Measurements from ENCODE around the gene NAALAD2.
A peak's percentile ranks its signal among the peaks of the same experiment; 100 is the strongest.
"Not testable (repeated sequence)": the region's sequence is repeated elsewhere in the genome, so short reads cannot be mapped to it uniquely, and the experiment has no call there.

Gene NAALAD2

DNA sequence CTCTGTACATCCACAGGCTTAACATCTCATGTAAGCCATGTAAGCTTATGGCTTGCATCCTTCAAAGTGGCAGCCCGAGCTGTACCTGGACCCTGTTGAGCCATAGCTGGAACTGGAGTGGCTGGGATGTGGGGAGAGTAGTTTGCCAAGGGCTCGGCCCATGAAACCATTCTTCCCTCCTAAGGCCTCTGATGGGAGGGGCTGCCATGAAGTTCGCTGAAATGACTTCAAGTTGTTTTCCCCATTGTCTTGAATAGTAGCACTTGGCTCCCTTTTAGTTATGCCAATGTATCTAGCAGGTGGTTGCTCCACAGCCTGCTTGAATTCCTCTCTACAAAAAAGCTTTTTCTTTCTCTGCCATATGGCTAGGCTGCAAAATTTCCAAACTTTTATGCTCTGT is 93.6 kb downstream of the NAALAD2 start:
- Histone ChIP-seq H3K4me1 (ENCODE audit: insufficient read depth, poor library complexity, severe bottlenecking) (peaks cover 6% of the 10 kb centered on the region), H3K9me3 (ENCODE audit: severe bottlenecking) (no peaks in the 10 kb centered on the region), H3K36me3 (ENCODE audit: low read depth) (no peaks in the 10 kb centered on the region), H3K27ac (ENCODE audit: poor library complexity, severe bottlenecking) (no peak overlapping the region), H3K27me3 (ENCODE audit: insufficient read depth, poor library complexity, severe bottlenecking) (no peaks in the 10 kb centered on the region), H3K4me3 (ENCODE audit: severe bottlenecking) (no peak overlapping the region)
- TF ChIP-seq CTCF (IDR thresholded peaks at IDR 0.05; ENCODE audit: poor library complexity, severe bottlenecking), result no peak
- DNase-seq (ENCODE audit: low spot score), result no peak
- ATAC-seq (ENCODE audit: low read depth), result no peak

GRCh38 chr11:90229791-90230190 is 95.3 kb downstream of the NAALAD2 start:
- Histone ChIP-seq H3K9me3 (ENCODE audit: severe bottlenecking) (no peaks in the 10 kb centered on the region), H3K27me3 (ENCODE audit: insufficient read depth, poor library complexity, severe bottlenecking) (no peaks in the 10 kb centered on the region), H3K27ac (ENCODE audit: poor library complexity, severe bottlenecking) (no peak overlapping the region), H3K4me3 (ENCODE audit: severe bottlenecking) (no peak overlapping the region), H3K4me1 (ENCODE audit: insufficient read depth, poor library complexity, severe bottlenecking) (no peaks in the 10 kb centered on the region), H3K36me3 (ENCODE audit: low read depth) (no peaks in the 10 kb centered on the region)
- ATAC-seq (ENCODE audit: low read depth), result peak; percentile 49; the same call in 2 of the 3 replicates
- no peak for DNase-seq (ENCODE audit: low spot score)
- TF ChIP-seq CTCF (IDR thresholded peaks at IDR 0.05; ENCODE audit: poor library complexity, severe bottlenecking), result no peak

DNA sequence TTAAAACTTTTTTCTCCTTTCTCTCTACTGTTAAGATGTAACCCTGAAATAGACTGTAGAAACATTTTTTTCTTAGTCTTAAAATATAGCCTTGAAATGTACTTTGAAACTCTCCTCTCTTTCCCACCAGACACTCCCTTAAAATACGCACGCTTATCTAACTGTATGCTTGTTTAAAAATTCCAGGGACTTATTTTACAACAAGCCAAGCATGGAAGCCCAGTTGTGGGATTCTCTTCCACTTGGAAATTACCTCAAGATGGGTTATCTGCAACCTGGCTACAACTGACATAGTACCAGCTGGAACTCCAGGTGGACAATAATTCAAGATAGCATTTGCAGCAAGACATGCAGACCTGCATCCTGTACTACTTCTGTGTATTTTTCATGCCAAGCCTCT is 100.5 kb downstream of the NAALAD2 start:
- no peak for DNase-seq (ENCODE audit: low spot score)
- Histone ChIP-seq H3K27me3 (ENCODE audit: insufficient read depth, poor library complexity, severe bottlenecking) (no peaks in the 10 kb centered on the region), H3K4me3 (ENCODE audit: severe bottlenecking) (no peak overlapping the region), H3K4me1 (ENCODE audit: insufficient read depth, poor library complexity, severe bottlenecking) (no peaks in the 10 kb centered on the region), H3K36me3 (ENCODE audit: low read depth) (no peaks in the 10 kb centered on the region), H3K9me3 (ENCODE audit: severe bottlenecking) (no peaks in the 10 kb centered on the region), H3K27ac (ENCODE audit: poor library complexity, severe bottlenecking) (no peak overlapping the region)
- TF ChIP-seq CTCF (IDR thresholded peaks at IDR 0.05; ENCODE audit: poor library complexity, severe bottlenecking), result no peak
- ATAC-seq (ENCODE audit: low read depth), result no peak

DNA sequence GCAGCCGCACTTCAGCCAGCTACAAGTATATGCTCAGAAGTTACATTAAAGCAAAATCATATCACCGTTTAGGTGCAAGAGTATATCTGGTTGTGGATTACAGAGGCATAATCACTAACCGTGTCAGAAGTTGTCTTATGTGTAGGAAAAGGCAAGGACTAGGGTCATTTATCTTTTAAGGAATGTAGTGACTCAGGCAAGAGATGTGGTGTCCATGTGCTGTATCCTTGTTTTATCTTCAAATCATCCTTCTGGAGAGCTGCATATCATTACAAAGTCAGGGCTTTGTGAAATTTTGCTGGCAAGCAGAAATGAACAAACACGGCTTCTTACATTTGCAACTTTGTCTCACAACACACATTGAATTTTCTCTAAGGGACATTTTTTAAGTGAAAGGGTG is 101.1 kb downstream of the NAALAD2 start:
- no peaks in the 10 kb centered on the region for H3K9me3 ChIP-seq (ENCODE audit: severe bottlenecking)
- no peaks in the 10 kb centered on the region for H3K36me3 ChIP-seq (ENCODE audit: low read depth)
- H3K4me1 ChIP-seq (ENCODE audit: insufficient read depth, poor library complexity, severe bottlenecking), result no peaks in the 10 kb centered on the region
- ATAC-seq (ENCODE audit: low read depth), result no peak
- TF ChIP-seq CTCF (IDR thresholded peaks at IDR 0.05; ENCODE audit: poor library complexity, severe bottlenecking), result no peak
- no peaks in the 10 kb centered on the region for H3K27me3 ChIP-seq (ENCODE audit: insufficient read depth, poor library complexity, severe bottlenecking)
- H3K27ac ChIP-seq (ENCODE audit: poor library complexity, severe bottlenecking), result no peak overlapping the region
- no peak overlapping the region for H3K4me3 ChIP-seq (ENCODE audit: severe bottlenecking)
- DNase-seq (ENCODE audit: low spot score), result no peak

DNA sequence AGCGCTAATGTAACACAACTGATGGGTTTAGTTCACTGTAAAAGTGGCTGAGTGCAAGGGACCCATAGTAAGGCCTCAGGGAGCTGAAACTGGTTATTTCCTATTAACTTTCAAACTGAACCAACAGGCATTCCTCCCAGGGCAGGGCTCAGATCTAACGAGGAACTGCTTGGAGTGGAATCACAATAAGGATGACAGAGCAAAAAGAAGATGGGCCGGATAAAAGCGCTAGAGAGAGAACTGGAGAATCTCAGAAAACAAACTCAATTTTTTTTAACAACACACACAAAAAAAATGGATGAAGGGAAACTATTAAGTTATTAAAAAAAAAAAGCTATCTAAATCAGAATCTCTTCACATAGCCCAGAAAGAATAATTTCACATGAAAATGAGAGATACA is 102.5 kb downstream of the NAALAD2 start:
- Histone ChIP-seq H3K27ac (ENCODE audit: poor library complexity, severe bottlenecking) (no peak overlapping the region), H3K9me3 (ENCODE audit: severe bottlenecking) (no peaks in the 10 kb centered on the region), H3K4me1 (ENCODE audit: insufficient read depth, poor library complexity, severe bottlenecking) (no peaks in the 10 kb centered on the region), H3K27me3 (ENCODE audit: insufficient read depth, poor library complexity, severe bottlenecking) (no peaks in the 10 kb centered on the region), H3K4me3 (ENCODE audit: severe bottlenecking) (no peak overlapping the region), H3K36me3 (ENCODE audit: low read depth) (no peaks in the 10 kb centered on the region)
- ATAC-seq (ENCODE audit: low read depth) (no peak), DNase-seq (ENCODE audit: low spot score) (no peak)
- no peak for TF ChIP-seq CTCF (IDR thresholded peaks at IDR 0.05; ENCODE audit: poor library complexity, severe bottlenecking)

GRCh38 chr11:90239967-90240636 is 105.6 kb downstream of the NAALAD2 start:
- not testable (repeated sequence) for H3K4me1 ChIP-seq (ENCODE audit: insufficient read depth, poor library complexity, severe bottlenecking); DNase-seq (ENCODE audit: low spot score); H3K36me3 ChIP-seq (ENCODE audit: low read depth); ATAC-seq (ENCODE audit: low read depth); H3K27ac ChIP-seq (ENCODE audit: poor library complexity, severe bottlenecking); H3K9me3 ChIP-seq (ENCODE audit: severe bottlenecking); H3K4me3 ChIP-seq (ENCODE audit: severe bottlenecking); H3K27me3 ChIP-seq (ENCODE audit: insufficient read depth, poor library complexity, severe bottlenecking)

Measured in RWPE2 (cell line).